GM12892 (cell line): ENCODE results near the gene SH3BP4.
"Not testable (repeated sequence)": the region's sequence is repeated elsewhere in the genome, so short reads cannot be mapped to it uniquely, and the experiment has no call there.

Source experiments
- POLR2A ChIP-seq: IDR thresholded peaks from 2 replicates; pipeline ENCODE4 v1.6.1; 2011; ENCODE audit warnings: low read depth, low read length, control low read depth
- POLR2AphosphoS5 ChIP-seq: IDR thresholded peaks from 2 replicates; pipeline ENCODE4 v1.6.1; 2011; ENCODE audit warnings: low read depth, low read length, control low read depth

DNA sequence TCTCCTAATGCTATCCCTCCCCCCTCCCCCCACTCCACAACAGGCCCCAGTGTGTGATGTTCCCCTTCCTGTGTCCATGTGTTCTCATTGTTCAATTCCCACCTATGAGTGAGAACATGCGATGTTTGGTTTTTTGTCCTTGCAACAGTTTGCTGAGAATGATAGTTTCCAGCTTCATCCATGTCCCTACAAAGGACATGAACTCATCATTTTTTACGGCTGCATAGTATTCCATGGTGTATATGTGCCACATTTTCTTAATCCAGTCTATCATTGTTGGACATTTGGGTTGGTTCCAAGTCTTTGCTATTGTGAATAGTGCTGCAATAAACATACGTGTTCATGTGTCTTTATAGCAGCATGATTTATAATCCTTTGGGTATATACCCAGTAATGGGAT, 105.8 kb downstream of the SH3BP4 start:
- TF ChIP-seq POLR2AphosphoS5, POLR2A: not testable (repeated sequence)
